Measurements from ENCODE around the gene ACTL10. TPM values are rescaled to one million over a fixed set of nuclear protein-coding genes. Genes with fewer than 3 reads are reported as not detected.
A peak's percentile ranks its signal among the peaks of the same experiment; 100 is the strongest.

ACTL10 gene
- total RNA-seq, 1 donor from 2014 or later, result 1.7 TPM

DNA sequence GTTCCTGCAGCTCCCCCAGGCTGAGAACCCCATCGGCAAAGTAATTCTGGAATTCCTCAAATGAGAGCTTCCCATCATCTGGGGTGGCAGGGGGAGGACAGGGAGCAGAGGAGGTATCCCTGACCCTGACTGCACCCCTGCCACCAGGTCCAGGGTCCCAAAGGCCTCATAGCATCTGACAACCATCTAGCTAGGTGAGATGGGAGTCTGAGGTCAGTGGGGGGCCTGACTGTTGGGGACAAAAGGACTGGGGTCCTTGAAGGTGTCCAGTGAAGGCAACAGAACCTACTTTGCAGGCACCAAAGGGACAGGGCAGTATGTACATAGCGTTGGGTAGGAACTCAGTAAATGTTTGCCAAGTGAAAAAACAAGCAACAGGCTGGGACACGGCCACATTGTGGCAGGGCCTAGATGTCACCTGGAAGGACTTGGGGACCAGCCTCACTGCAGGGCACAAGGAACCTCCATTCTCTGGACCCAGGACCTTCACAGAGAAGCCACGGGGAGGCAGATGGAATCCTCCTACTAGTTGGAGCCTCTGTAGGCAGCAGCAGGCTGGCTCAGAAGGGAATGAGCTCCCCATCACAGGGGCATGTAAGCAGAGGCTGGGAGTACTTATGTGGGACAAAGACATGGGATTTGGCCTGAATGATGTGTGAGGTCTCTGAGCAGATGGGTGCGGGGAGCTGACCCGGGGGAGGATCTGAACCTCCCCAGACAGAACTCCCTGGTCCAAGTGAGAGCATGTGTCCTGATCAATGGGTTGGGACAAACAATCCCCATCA, 4.2 kb downstream of the ACTL10 start:
- peaks cover 43% of the 10 kb centered on the region for H3K4me1 Mint-ChIP-seq (ENCODE audit: unreplicated experiment)
- H3K9me3 Mint-ChIP-seq, result no peaks in the 10 kb centered on the region
- H3K36me3 Mint-ChIP-seq, result peaks cover 16% of the 10 kb centered on the region
- TF ChIP-seq, protein P1, sequence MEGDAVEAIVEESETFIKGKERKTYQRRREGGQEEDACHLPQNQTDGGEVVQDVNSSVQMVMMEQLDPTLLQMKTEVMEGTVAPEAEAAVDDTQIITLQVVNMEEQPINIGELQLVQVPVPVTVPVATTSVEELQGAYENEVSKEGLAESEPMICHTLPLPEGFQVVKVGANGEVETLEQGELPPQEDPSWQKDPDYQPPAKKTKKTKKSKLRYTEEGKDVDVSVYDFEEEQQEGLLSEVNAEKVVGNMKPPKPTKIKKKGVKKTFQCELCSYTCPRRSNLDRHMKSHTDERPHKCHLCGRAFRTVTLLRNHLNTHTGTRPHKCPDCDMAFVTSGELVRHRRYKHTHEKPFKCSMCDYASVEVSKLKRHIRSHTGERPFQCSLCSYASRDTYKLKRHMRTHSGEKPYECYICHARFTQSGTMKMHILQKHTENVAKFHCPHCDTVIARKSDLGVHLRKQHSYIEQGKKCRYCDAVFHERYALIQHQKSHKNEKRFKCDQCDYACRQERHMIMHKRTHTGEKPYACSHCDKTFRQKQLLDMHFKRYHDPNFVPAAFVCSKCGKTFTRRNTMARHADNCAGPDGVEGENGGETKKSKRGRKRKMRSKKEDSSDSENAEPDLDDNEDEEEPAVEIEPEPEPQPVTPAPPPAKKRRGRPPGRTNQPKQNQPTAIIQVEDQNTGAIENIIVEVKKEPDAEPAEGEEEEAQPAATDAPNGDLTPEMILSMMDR (conservative IDR thresholded peaks at IDR 0.05), result no peak
- DNase-seq (ENCODE audit: extremely low spot score, unreplicated experiment), result no peak
- H3K27me3 Mint-ChIP-seq, result no peaks in the 10 kb centered on the region
- H3K27ac Mint-ChIP-seq, result peak overlapping the region; percentile 18
- H3K4me3 Mint-ChIP-seq, result peak overlapping the region; percentile 78

DNA sequence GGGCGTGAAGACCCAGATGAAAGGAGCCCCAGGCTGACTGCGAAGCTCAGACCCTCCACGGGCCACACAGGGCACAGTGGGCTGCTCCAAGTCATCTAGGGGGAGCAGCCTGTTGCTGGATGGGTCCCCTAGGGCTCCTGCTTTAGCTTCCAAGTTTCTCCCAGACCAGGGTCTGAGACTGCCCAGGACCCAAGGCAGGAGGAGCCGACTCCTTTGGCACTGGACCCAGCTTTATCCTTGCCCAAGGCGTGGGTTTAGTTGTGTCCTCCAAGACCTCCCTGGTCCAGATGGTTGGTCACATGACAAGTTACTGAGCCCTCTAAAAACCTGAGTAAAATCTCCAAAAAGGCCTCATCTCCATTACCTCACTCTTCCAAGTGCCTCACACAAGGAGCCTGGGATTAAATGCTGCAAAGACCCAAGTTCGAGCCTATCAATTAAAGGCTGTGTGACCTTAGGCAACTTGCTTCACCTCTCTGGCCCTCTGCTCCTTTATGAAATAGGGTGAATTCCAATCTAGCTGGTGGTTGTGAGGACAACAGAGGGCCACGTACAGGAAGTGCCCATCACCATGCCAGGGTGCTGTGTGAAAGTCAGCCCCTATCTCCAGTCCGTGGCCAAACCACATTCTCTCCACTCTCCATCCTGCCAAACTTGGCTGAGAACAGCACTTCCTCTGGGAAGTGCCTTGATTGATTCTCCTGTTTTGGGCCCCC, 5.0 kb downstream of the ACTL10 start:
- H3K27me3 Mint-ChIP-seq, result no peaks in the 10 kb centered on the region

GRCh38 chr20:33672426-33673113, 5.8 kb downstream of the ACTL10 start:
- peak overlapping the region; percentile 43 for H3K27ac Mint-ChIP-seq
- H3K9me3 Mint-ChIP-seq, result no peaks in the 10 kb centered on the region
- TF ChIP-seq, protein P1 (conservative IDR thresholded peaks at IDR 0.05), result no peak
- no peaks in the 10 kb centered on the region for H3K27me3 Mint-ChIP-seq
- no peak for DNase-seq (ENCODE audit: extremely low spot score, unreplicated experiment)
- H3K36me3 Mint-ChIP-seq, result peaks cover 13% of the 10 kb centered on the region
- peaks cover 39% of the 10 kb centered on the region for H3K4me1 Mint-ChIP-seq (ENCODE audit: unreplicated experiment)
- peak overlapping the region; percentile 86 for H3K4me3 Mint-ChIP-seq

More for the DNA sequence above, 5.0 kb downstream of the ACTL10 start:
- Mint-ChIP-seq H3K36me3 (peaks cover 14% of the 10 kb centered on the region), H3K4me3 (peak overlapping the region; percentile 86), H3K4me1 (ENCODE audit: unreplicated experiment) (peaks cover 40% of the 10 kb centered on the region), H3K27ac (peak overlapping the region; percentile 15), H3K9me3 (no peaks in the 10 kb centered on the region)
- DNase-seq (ENCODE audit: extremely low spot score, unreplicated experiment), result no peak
- TF ChIP-seq, protein P1 (conservative IDR thresholded peaks at IDR 0.05), result no peak

- peaks cover 39% of the 10 kb centered on the region for H3K4me1 Mint-ChIP-seq (ENCODE audit: unreplicated experiment)
- H3K36me3 Mint-ChIP-seq, result peaks cover 13% of the 10 kb centered on the region
- no peaks in the 10 kb centered on the region for H3K27me3 Mint-ChIP-seq
- TF ChIP-seq, protein P1 (conservative IDR thresholded peaks at IDR 0.05), result no peak
- peak overlapping the region; percentile 86 for H3K4me3 Mint-ChIP-seq
- H3K9me3 Mint-ChIP-seq, result no peaks in the 10 kb centered on the region
- DNase-seq (ENCODE audit: extremely low spot score, unreplicated experiment), result no peak
- peak overlapping the region; percentile 43 for H3K27ac Mint-ChIP-seq
Observed at GRCh38 chr20:33673114-33673409, 6.3 kb downstream of the ACTL10 start.

DNA sequence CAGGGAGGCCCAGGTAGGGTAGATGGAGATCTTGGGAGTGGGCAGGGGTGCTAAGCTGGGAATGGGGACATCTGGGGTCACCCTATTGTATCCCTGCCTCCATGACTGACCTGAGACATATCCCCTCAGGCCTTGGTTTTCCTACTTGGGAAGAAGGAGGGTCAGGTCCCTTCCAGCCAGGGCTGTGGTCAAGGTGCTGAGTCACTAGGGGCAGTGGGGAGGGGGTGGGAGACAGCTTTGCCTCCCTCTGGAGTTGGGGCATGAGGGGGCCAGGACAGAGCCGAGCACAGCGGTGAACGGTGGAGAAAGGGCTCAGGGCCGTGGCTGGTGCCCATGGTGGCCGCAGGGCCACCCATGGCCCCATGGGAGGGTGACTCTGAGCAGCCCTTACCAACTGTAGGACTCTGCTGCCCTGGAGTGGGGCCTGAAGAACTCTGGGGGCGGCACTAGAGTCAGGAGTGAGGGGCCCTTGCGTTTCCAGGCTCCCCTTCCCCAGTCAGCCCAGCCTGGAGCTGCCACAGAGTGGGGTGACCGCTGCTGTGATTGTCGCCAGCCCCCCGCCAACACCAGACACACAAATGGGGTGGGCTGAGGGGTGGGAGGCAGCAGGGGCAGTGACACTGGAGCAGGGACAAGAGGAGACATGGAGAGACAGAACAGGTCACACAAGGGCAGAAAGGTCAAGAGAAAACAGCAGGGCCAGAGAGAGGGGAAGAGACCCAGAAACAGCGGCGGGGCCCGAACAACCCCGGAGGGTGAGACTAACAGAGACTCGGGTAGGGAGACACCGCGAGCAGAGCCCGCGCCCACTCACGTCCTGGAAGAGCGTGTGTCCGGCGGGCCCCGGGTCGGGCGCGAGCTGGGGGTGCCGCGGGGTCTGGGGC, 6.9 kb downstream of the ACTL10 start:
- Mint-ChIP-seq H3K4me1 (ENCODE audit: unreplicated experiment) (peaks cover 39% of the 10 kb centered on the region), H3K27me3 (no peaks in the 10 kb centered on the region), H3K4me3 (peak overlapping the region; percentile 86), H3K36me3 (peaks cover 12% of the 10 kb centered on the region), H3K27ac (peak overlapping the region; percentile 43), H3K9me3 (no peaks in the 10 kb centered on the region)
- no peak for DNase-seq (ENCODE audit: extremely low spot score, unreplicated experiment)
- TF ChIP-seq, protein P1 (conservative IDR thresholded peaks at IDR 0.05), result no peak

Data from type B pancreatic cell (in vitro differentiated cells).